Eye (tissue), 1 donor: Measurements from ENCODE around the gene TRIM5.
A peak's percentile ranks its signal among the peaks of the same experiment; 100 is the strongest.
"Not testable (repeated sequence)": the region's sequence is repeated elsewhere in the genome, so short reads cannot be mapped to it uniquely, and the experiment has no call there.

ENCODE experiments used
- DNase-seq: peaks from one replicate; pipeline ENCODE4 v3.0.0-alpha.2; 2015

TRIM5 gene

GRCh38 chr11:5684646-5685362, at the start of gene TRIM5:
Gene TRIM5 (minus strand): TSS chr11:5685074. CDS start chr11:5680177, 4,897 bp downstream.
- DNase-seq, result peak; percentile 95

GRCh38 chr11:5727691-5728090, 42.8 kb upstream of the TRIM5 start:
- no peak for DNase-seq

DNA sequence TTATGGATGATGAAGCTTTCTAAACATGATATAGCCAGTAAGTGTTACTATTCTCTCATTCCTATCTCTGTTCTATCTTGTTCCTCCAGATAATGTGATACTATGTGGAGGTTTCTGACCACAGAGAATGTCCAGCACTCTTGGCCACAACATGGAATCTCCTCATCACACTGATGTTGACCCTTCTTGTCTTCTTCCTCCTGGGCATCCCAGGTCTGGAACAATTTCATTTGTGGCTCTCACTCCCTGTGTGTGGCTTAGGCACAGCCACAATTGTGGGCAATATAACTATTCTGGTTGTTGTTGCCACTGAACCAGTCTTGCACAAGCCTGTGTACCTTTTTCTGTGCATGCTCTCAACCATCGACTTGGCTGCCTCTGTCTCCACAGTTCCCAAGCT, 41.5 kb upstream of the TRIM5 start:
- no peak for DNase-seq

DNA sequence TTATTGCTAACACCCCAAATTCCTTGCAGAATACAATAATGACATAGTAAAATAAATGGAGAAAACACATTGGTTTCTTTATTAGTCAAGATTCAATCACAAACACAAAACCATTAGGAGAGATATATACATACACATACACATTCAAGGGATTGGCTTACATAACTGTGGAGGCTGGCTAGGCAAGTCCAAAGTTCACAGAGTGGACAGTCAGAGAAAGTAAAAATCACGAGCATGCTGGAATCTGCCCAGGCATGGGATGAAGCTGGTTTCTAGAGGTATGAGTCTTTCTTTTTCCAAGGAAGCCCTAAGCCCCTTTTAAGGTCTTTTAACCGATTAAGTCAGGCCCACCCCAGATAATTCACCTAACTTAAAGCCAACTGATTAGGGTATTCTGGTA, 37.7 kb upstream of the TRIM5 start:
- no peak for DNase-seq

GRCh38 chr11:5719703-5720495, 35.0 kb upstream of the TRIM5 start:
- DNase-seq, result no peak

DNA sequence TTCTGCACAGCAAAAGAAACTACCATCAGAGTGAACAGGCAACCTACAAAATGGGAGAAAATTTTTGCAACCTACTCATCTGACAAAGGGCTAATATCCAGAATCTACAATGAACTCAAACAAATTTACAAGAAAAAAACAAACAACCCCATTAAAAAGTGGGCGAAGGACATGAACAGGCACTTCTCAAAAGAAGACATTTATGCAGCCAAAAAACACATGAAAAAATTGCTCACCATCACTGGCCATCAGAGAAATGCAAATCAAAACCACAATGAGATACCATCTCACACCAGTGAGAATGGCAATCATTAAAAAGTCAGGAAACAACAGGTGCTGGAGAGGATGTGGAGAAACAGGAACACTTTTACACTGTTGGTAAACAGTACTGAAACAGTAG, 31.6 kb upstream of the TRIM5 start:
- not testable (repeated sequence) for DNase-seq

GRCh38 chr11:5713695-5714094, 28.8 kb upstream of the TRIM5 start:
- DNase-seq, result no peak

- no peak for DNase-seq
Measured at GRCh38 chr11:5712507-5712906, 27.6 kb upstream of the TRIM5 start.

GRCh38 chr11:5705688-5706087, 20.8 kb upstream of the TRIM5 start:
- no peak for DNase-seq

DNA sequence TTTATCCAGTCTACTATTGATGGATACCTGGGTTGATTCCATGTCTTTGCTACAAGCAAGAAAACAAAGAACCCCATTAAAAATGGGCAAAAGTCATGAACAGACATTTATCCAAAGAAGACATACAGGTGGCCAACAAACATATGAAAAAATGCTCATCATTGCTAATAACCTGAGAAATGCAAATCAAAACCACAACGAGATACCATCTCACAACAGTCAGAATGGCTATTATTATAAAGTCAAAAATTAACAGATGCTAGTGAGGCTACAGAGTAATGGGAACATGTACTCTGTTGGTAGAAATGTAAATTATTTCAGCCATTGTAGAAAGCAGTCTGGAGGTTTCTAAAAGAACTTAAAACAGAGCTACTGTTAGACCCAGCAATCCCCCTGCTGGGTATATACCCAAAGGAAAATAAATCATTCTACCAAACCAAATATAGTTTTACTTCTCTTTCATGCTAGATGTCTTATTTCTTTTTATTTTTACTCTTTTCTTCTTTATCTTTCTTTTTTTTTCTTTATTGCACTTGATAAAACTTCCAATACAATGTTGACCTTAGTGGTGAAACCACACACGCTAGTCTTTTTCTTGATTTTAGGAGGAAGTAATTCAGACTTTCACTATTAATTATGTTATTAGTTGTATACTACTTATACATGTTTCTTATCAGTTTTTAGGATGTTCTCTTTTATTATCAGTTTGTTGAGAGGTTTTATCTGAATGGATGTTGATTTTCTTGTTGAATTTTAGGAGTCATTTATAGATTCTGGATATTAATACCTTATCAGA, 19.1 kb upstream of the TRIM5 start:
- DNase-seq, result no peak

- DNase-seq, result no peak
Measured at GRCh38 chr11:5701055-5701577, 16.2 kb upstream of the TRIM5 start.

DNA sequence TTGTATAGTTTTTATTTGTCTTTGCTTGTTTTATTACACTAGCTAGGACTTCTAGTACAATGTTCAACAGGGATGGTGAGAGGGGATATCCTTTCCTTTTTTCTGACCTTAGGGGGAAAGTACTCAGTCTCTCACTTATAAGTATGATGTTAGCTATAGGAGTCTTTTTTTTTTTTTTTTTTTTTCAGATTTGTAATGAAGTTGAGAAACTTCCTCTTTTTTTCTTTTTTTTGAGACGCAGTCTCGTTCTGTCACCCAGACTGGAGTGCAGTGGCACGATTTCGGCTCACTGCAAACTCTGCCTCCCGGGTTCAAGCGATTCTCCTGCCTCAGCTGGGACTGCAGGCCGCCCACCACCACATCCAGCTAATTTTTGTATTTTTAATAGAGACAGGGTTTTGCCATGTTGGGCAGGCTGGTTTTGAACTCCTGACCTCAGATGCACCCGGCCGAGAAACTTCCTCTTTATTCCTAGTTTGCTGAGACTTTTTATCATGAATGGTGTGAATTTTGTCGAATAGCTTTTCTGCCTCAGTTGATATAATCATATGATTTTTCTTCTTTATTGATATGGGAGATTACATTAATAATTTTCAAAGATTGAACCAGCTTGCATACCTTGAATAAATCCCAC, 15.7 kb upstream of the TRIM5 start:
- DNase-seq, result no peak

GRCh38 chr11:5698281-5698680, 13.4 kb upstream of the TRIM5 start:
- no peak for DNase-seq

- no peak for DNase-seq
Measured at GRCh38 chr11:5696210-5696609, 11.3 kb upstream of the TRIM5 start.

GRCh38 chr11:5695580-5695979, 10.7 kb upstream of the TRIM5 start:
- DNase-seq, result no peak

DNA sequence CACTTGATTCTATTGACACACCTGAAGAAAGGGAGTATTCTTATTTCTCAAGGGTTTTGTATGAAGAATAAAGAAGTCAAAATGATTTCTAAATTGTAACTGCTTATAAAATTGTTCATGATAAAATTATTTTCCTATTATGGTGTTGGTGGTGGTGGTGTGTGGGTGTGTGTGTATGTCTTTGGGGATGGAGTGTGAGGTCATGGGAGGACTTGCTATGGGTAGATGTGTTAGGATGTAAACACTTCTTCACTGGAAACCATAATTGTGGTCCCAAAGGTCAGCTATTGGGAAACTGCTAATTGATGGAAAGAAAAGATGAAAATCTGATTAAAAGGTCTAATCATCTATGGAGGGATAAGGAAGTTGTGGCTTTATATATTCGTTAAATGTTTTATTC, 9.8 kb upstream of the TRIM5 start:
- no peak for DNase-seq

DNA sequence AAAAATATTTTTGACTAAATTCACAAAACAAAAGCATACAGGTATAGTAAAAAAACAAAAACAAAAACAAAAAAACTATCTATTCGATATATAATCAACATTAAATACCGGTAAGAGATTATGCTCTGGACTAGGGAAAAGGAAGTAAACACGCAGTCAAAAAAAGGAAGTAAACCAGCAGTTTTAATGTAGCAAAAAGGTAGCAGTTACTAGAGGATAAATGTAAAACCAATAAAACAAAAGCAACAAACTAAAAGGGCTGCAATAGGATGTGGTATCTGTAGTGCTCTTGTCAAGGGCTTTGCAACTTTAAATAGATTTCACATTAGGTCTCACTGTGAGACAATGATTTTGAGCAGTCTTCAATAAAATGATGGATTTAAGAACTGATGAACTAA, 7.1 kb upstream of the TRIM5 start:
- DNase-seq, result no peak

DNA sequence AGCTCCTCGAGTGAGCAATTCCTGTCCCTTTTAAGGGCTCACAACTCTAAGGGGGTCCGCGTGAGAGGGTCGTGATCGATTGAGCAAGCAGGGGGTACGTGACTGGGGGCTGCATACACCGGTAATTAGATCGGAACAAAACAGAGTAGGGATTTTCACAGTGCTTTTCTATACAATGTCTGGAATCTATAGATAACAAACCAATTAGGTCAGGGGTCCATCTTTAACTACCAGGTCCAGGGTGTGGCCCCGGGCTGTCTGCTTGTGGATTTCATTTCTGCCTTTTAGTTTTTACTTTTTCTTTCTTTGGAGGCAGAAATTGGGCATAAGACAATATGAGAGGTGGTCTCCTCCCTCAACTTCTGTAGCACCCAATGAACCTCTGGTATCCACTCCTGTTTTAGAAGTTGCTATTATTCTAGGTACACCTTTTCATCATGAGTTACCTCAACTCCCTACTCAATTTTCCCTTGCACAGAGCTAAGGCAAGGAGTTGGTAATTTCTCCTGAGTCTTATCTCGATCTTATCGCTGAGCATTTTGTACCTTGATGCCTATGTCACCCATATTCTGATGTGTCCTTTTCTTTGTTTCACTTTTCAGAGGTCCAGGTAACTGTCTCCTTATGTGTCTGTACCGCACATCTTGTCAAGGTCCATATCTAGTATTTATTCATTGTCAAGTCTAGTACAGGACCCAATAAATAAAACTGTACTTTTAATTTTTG, 6.5 kb upstream of the TRIM5 start:
- not testable (repeated sequence) for DNase-seq

DNA sequence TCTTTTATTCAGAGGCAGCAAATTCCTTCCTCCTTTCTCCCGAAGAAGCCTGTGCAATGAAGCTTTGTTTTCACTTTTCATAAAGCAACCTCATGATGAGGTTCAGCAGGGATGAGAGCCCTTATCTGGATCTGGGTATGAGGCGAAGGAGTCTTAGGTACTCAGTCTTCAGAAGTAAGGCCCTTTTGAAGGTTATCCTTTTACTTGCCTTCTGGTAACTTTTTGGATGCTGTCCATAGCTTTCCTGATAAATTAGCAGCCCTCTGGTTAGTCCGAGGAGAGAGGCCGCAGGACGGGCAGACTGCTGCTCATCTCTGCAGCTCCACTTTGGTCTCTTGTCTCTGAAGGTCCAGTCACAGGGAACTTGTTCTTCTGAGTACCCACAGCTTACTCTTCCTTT, 5.9 kb upstream of the TRIM5 start:
- no peak for DNase-seq

GRCh38 chr11:5690216-5690615, 5.3 kb upstream of the TRIM5 start:
- no peak for DNase-seq

DNA sequence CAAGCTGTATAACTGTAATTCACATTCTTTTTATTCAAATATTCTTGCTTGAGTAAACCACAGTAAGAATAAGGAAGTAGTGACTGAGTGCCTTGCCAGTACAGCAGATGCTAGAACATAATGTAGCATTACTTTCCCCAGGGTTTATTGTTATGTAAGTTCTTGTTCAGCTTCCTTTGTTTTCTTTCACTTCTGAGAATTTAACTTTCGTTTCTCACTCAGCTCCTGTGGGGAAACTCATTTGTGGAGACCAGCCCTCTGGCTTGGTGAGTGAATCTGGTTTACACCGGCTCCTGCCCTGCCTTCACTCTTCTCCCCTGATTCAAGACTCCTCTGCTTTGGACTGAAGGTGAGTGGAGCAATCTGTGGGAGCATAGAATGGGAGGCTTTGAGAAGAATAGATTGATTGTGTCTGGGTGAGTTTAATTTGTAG, 4.7 kb upstream of the TRIM5 start, which contains the start of gene TRIM22:
TSS of gene TRIM22 (plus strand) at position 240 of the 433 bp plus-strand sequence. CDS start 6,443 bp downstream, outside the sequence.
- DNase-seq, result peak; percentile 18

GRCh38 chr11:5688482-5688881, 3.6 kb upstream of the TRIM5 start:
- no peak for DNase-seq
